ENCODE measurements around the gene TSPAN3. TPM values are rescaled to one million over a fixed set of nuclear protein-coding genes. Genes with fewer than 3 reads are reported as not detected.

Gene TSPAN3
- total RNA-seq, 1 experiment from 2014 or later: 84.9 TPM

GRCh38 chr15:77031376-77032050 lies 39.4 kb downstream of the TSPAN3 start:
- no peak for ATAC-seq
- no peak for TF ChIP-seq FOXK1 (CRISPR knock-in tag; IDR thresholded peaks at IDR 0.05)
- no peak for TF ChIP-seq ZNF281 (CRISPR knock-in tag; IDR thresholded peaks at IDR 0.05)
- TF ChIP-seq TCF7 (CRISPR knock-in tag; IDR thresholded peaks at IDR 0.05; ENCODE audit: low read depth): no peak
- TF ChIP-seq ZNF532 (CRISPR knock-in tag; IDR thresholded peaks at IDR 0.05; ENCODE audit: borderline replicate concordance): no peak
- TF ChIP-seq USF1 (CRISPR knock-in tag; IDR thresholded peaks at IDR 0.05): no peak
- no peak for TF ChIP-seq ZBTB43 (CRISPR knock-in tag; IDR thresholded peaks at IDR 0.05)
- TF ChIP-seq CBFB (CRISPR knock-in tag; IDR thresholded peaks at IDR 0.05; ENCODE audit: low read depth): no peak
- no peak for TF ChIP-seq ZNF512 (CRISPR knock-in tag; IDR thresholded peaks at IDR 0.05; ENCODE audit: borderline replicate concordance)
- TF ChIP-seq HMGXB4 (CRISPR knock-in tag; IDR thresholded peaks at IDR 0.05): no peak
- no peak for TF ChIP-seq E2F1 (CRISPR knock-in tag; IDR thresholded peaks at IDR 0.05)
- no peak for TF ChIP-seq ESRRA (CRISPR knock-in tag; IDR thresholded peaks at IDR 0.05; ENCODE audit: borderline replicate concordance)
- TF ChIP-seq FOXP1 (CRISPR knock-in tag; IDR thresholded peaks at IDR 0.05; ENCODE audit: borderline replicate concordance): no peak
- TF ChIP-seq CREM (CRISPR knock-in tag; IDR thresholded peaks at IDR 0.05): no peak
- no peak for TF ChIP-seq SOX15 (CRISPR knock-in tag; IDR thresholded peaks at IDR 0.05)
- TF ChIP-seq PRRX2 (CRISPR knock-in tag; IDR thresholded peaks at IDR 0.05): no peak
- no peak for TF ChIP-seq MLX (CRISPR knock-in tag; IDR thresholded peaks at IDR 0.05)
- no peak for TF ChIP-seq MAX (CRISPR knock-in tag; IDR thresholded peaks at IDR 0.05)
- TF ChIP-seq ZNF138 (CRISPR knock-in tag; conservative IDR thresholded peaks at IDR 0.05): no peak
- H3K4me3 Mint-ChIP-seq: no peak overlapping the region
- POLR2A ChIA-PET: no interaction called here
- no peaks in the 10 kb centered on the region for H3K9me3 Mint-ChIP-seq
- peaks cover 11% of the 10 kb centered on the region for H3K27me3 Mint-ChIP-seq (ENCODE audit: low read depth)
- CTCF ChIA-PET: interaction anchor here (0.6 to 6.3 kb wide), 5 partner anchors 7 to 512 kb away, joined by 3 to 57 read pairs (median 4); no protein-coding TSS in a partner anchor
- no peak overlapping the region for H3K27ac Mint-ChIP-seq
- H3K4me1 Mint-ChIP-seq: peaks cover 13% of the 10 kb centered on the region
- peaks cover 4% of the 10 kb centered on the region for H3K36me3 Mint-ChIP-seq
- peak; percentile 10 for DNase-seq (ENCODE audit: low spot score)

Data from WTC11 (cell line).